CD4-positive, alpha-beta T cell treated with Interleukin-21 for 1 hour (primary cell): ENCODE data around the gene PRR5L.

Experiments used
- DNase-seq: peaks from one replicate; pipeline ENCODE4 v3.0.0-alpha.2; 2020

PRR5L gene

GRCh38 chr11:36380296-36381014 lies 84.4 kb downstream of the PRR5L start:
- no peak for DNase-seq

- no peak for DNase-seq
Observed at GRCh38 chr11:36381015-36381360, 84.9 kb downstream of the PRR5L start.

- DNase-seq = no peak
Observed at GRCh38 chr11:36383195-36383594, 87.1 kb downstream of the PRR5L start.

GRCh38 chr11:36385121-36385970 lies 89.3 kb downstream of the PRR5L start:
- DNase-seq = peak; percentile 47

GRCh38 chr11:36386411-36386810 lies 90.3 kb downstream of the PRR5L start:
- no peak for DNase-seq

- no peak for DNase-seq
Observed at GRCh38 chr11:36388071-36388470, 92.0 kb downstream of the PRR5L start.

GRCh38 chr11:36388951-36389350 lies 92.9 kb downstream of the PRR5L start:
- DNase-seq = no peak

GRCh38 chr11:36389811-36390210 lies 93.7 kb downstream of the PRR5L start:
- no peak for DNase-seq

- DNase-seq = no peak
Observed at GRCh38 chr11:36390963-36391471, 94.9 kb downstream of the PRR5L start.

GRCh38 chr11:36392196-36392595 lies 96.1 kb downstream of the PRR5L start:
- DNase-seq = no peak

GRCh38 chr11:36394056-36394455 lies 98.0 kb downstream of the PRR5L start:
- peak; percentile 44 for DNase-seq

- DNase-seq = no peak
Observed at GRCh38 chr11:36394926-36395325, 98.8 kb downstream of the PRR5L start.

- DNase-seq = no peak
Observed at GRCh38 chr11:36395978-36396736, 100.1 kb downstream of the PRR5L start.

- no peak for DNase-seq
Observed at GRCh38 chr11:36398231-36398953, 102.3 kb downstream of the PRR5L start.

GRCh38 chr11:36399236-36399635 lies 103.1 kb downstream of the PRR5L start:
- DNase-seq = no peak

GRCh38 chr11:36399745-36400144 lies 103.7 kb downstream of the PRR5L start:
- no peak for DNase-seq

GRCh38 chr11:36400766-36401455 lies 104.8 kb downstream of the PRR5L start:
- DNase-seq = no peak

GRCh38 chr11:36402568-36403170 lies 106.6 kb downstream of the PRR5L start:
- no peak for DNase-seq

- no peak for DNase-seq
Observed at GRCh38 chr11:36403661-36404060, 107.6 kb downstream of the PRR5L start.

- DNase-seq = no peak
Observed at GRCh38 chr11:36404831-36405230, 108.7 kb downstream of the PRR5L start.

- no peak for DNase-seq
Observed at GRCh38 chr11:36405585-36406367, 109.7 kb downstream of the PRR5L start.
